ENCODE data around the gene BANP. TPM values are rescaled to one million over a fixed set of nuclear protein-coding genes. Genes with fewer than 3 reads are reported as not detected.
"Not testable (repeated sequence)": the region's sequence is repeated elsewhere in the genome, so short reads cannot be mapped to it uniquely, and the experiment has no call there.

The BANP gene
- total RNA-seq, 1 donor from 2014 or later: 39.1 TPM

DNA sequence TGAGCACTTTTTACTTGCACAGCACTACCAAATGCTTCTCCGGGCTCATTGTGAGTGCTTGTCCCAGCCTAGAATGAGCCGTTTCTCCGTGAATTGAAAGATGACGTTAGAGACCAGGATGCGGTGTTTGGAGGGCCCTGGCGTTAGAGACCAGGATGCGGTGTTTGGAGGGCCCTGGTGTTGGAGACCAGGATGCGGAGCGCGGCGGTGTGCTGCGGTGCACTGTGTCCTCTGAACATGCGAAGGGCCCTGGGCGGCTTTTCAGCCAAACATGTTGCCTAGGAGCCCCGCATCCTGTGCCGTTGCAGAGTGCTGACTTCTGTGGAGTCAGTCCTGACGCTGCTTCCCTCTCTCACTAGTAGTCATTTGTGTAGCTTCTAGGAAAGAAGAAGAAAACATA, 42.7 kb downstream of the BANP start:
- H3K27me3 Mint-ChIP-seq (ENCODE audit: low read depth): no peaks in the 10 kb centered on the region
- no peak for TF ChIP-seq CTCF (conservative IDR thresholded peaks at IDR 0.05)
- no peak overlapping the region for H3K27ac Mint-ChIP-seq (ENCODE audit: unreplicated experiment)
- peaks cover 4% of the 10 kb centered on the region for H3K4me1 Mint-ChIP-seq
- no peak for DNase-seq (ENCODE audit: low read depth, low spot score)
- H3K4me3 Mint-ChIP-seq: no peak overlapping the region
- no peaks in the 10 kb centered on the region for H3K9me3 Mint-ChIP-seq
- peaks cover 20% of the 10 kb centered on the region for H3K36me3 Mint-ChIP-seq (ENCODE audit: low read depth)

DNA sequence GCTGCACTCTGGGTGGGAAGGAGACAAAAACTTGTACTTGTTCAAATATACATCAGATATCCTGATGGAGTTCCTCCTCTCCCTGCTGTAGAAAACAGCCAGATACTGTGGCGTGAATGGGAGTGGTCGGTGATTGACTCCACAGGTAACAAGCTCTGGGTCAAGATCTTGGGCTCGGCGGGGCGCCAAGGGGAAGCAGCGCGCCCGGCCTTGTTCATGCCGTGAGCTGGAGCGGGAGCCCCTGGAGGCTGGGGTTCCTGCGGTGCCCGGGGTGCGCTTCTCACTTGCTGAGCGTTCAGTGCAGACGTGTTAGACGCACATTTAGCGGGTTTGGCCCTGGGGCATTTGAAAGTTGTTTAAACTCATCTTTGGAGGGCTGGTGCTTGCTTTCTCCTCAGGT, 44.4 kb downstream of the BANP start:
- Mint-ChIP-seq H3K4me1 (no peaks in the 10 kb centered on the region), H3K4me3 (no peak overlapping the region), H3K36me3 (ENCODE audit: low read depth) (peaks cover 14% of the 10 kb centered on the region), H3K9me3 (no peaks in the 10 kb centered on the region), H3K27me3 (ENCODE audit: low read depth) (no peaks in the 10 kb centered on the region), H3K27ac (ENCODE audit: unreplicated experiment) (no peak overlapping the region)
- DNase-seq (ENCODE audit: low read depth, low spot score): no peak
- TF ChIP-seq CTCF (conservative IDR thresholded peaks at IDR 0.05): no peak

DNA sequence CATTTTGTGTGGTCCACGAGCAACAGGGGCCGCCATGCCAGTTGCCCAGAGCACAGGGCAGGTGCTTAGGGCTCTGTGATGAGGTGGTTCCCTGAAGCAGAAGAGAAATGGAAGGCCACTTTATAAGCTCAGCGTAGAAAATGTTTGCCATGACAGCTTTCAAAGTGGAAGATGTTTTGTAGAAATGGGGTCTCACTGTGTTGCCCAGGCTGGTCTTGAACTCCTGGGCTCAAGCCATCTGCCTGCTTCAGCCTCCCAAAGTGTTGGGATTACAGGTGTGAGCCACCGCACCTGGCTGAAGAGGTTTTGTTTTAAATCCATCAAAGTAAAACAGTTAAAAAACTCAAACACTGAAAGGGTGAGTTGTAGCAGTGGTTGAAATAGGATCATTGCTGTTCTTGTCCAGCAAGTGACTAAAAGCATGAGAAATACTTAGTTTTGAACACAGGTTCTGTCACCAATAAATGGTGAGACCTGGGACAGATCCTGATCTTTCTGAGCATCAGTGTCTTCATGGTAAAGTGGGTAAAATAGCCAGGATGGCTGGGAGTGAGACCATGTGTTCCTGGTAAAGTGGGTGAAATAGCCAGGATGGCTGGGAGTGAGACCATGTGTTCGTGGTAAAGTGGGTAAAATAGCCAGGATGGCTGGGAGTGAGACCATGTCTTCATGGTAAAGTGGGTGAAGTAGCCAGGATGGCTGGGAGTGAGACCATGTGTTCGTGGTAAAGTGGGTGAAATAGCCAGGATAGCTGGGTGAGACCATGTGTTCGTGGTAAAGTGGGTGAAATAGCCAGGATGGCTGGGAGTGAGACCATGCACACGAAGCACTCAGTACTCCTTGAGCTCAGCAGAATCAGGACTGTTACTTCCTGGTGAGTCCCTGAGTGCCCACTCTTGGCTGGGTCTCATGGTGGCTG, 46.0 kb downstream of the BANP start:
- Mint-ChIP-seq H3K27me3 (ENCODE audit: low read depth) (no peaks in the 10 kb centered on the region), H3K36me3 (ENCODE audit: low read depth) (peaks cover 2% of the 10 kb centered on the region), H3K4me1 (no peaks in the 10 kb centered on the region), H3K27ac (ENCODE audit: unreplicated experiment) (no peak overlapping the region), H3K9me3 (no peaks in the 10 kb centered on the region), H3K4me3 (no peak overlapping the region)
- DNase-seq (ENCODE audit: low read depth, low spot score): no peak
- TF ChIP-seq CTCF (conservative IDR thresholded peaks at IDR 0.05): no peak

- not testable (repeated sequence) for DNase-seq (ENCODE audit: low read depth, low spot score); H3K4me1 Mint-ChIP-seq; H3K27ac Mint-ChIP-seq (ENCODE audit: unreplicated experiment); H3K4me3 Mint-ChIP-seq; H3K27me3 Mint-ChIP-seq (ENCODE audit: low read depth); H3K36me3 Mint-ChIP-seq (ENCODE audit: low read depth); H3K9me3 Mint-ChIP-seq
These were observed 47.1 kb downstream of the BANP start for GRCh38 chr16:87998184-87998793.

GRCh38 chr16:87998992-87999391, 47.8 kb downstream of the BANP start:
- H3K36me3 Mint-ChIP-seq (ENCODE audit: low read depth); H3K9me3 Mint-ChIP-seq; DNase-seq (ENCODE audit: low read depth, low spot score); H3K4me1 Mint-ChIP-seq; H3K4me3 Mint-ChIP-seq; H3K27ac Mint-ChIP-seq (ENCODE audit: unreplicated experiment); H3K27me3 Mint-ChIP-seq (ENCODE audit: low read depth): not testable (repeated sequence)

GRCh38 chr16:88002211-88002610, 51.0 kb downstream of the BANP start:
- Mint-ChIP-seq H3K9me3 (no peaks in the 10 kb centered on the region), H3K36me3 (ENCODE audit: low read depth) (peaks cover 5% of the 10 kb centered on the region), H3K4me1 (peaks cover 19% of the 10 kb centered on the region), H3K27ac (ENCODE audit: unreplicated experiment) (peak overlapping the region; percentile 35), H3K27me3 (ENCODE audit: low read depth) (no peaks in the 10 kb centered on the region), H3K4me3 (no peak overlapping the region)
- DNase-seq (ENCODE audit: low read depth, low spot score): no peak
- TF ChIP-seq CTCF (conservative IDR thresholded peaks at IDR 0.05): no peak
